Left colon (tissue), 2 donors: ENCODE measurements around the gene ATOH7. TPM values are rescaled to one million over a fixed set of nuclear protein-coding genes. Genes with fewer than 3 reads are reported as not detected.
"Not testable (repeated sequence)": the region's sequence is repeated elsewhere in the genome, so short reads cannot be mapped to it uniquely, and the experiment has no call there.

ENCODE experiments used
- ATAC-seq: fragments of 200-7000 bp; cut with Tn5 transposase; one replicate; pipeline ENCODE4 v1.9.1; 2020; ENCODE audit warnings: mild to moderate bottlenecking, moderate library complexity
- DNase-seq, 2 donors: peaks; one replicate each; pipeline ENCODE4 v3.0.0-alpha.2; 2020
- intact Hi-C, 2 donors: fragments of 100-400 bp; cut with DNase I in 1 of 2; cut with micrococcal nuclease in 1 of 2; formaldehyde crosslinking; loops; one replicate each; pipeline versions ENCODE4 v1.11.2 to v1.14.0; 2022; cut with DNase I, micrococcal nuclease
- total RNA-seq, 2 donors: library from RNA; stranded (reverse); fragmentation: NEBNext Ultra II Directional; extraction: Animal tissue kit (Norgen Biotek cat#: 25700); gene quantifications; one replicate each; pipeline ENCODE4 v1.2.1, GENCODE V29; 2021
- donor health status: DM: no; HTN: no; CAD: no.
- donor health status: DM: yes; HTN: yes; CAD: no.

Gene ATOH7
- total RNA-seq, 2 donors from 2014 or later = 0.22 TPM; not detected in 1

DNA sequence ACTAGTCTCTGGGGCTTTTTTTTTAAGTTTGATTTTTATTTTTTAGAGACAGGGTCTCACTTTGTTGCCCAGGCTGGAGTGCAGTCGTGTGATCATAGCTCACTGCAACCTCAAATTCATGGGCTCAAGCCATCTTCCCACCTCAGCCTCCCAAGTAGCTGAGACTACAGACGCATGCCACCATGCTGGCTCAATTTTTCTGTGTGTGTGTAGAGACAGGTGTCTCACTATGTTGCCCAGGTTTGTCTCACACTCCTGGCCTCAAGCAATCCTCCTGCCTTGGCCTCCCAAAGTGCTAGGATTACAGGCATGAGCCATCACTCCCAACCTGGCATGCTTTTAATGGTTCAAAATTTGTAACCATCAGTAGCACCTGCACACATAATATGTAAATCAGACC lies 36.1 kb downstream of the ATOH7 start:
- intact Hi-C loops, ATAC-seq, DNase-seq: not testable (repeated sequence)

DNA sequence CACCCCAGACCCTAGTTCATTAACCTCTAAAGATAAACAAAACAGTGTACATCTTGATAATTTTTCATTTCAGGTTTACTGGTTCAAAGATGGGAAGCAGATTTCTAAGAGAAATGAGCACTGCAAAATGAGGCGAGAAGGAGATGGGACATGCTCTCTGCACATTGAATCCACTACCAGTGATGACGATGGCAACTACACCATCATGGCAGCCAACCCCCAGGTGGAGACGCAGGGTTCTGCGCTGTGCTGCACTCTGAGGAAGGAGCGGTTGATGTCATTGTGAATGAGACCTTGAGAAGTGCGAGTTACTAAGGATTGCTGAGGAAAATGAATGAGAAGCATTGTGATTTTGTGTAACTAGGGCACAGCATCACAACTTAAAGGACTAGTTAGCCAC lies 37.6 kb downstream of the ATOH7 start:
- intact Hi-C loops = no loop called here
- no peak for DNase-seq

DNA sequence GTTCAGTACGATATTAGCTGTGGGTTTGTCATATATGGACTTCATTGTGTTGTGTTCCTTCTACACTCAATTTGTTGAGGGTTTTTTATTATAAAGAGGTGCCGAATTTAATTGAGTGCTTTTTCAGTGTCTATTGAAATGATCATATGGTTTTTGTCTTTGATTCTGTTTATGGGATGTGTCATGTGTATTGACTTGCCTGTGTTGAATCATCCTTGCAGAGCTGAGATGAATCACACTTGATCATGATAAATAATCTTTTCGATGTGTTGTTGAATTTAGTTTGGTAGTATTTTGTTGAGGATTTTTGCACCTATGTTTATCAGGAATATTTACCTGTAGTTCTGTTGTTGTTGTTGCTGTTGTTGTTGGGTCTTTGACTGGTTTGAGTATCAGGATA lies 39.8 kb downstream of the ATOH7 start:
- ATAC-seq (no peak), DNase-seq (no peak)
- intact Hi-C loops = no loop called here

More for the DNA sequence above, 37.6 kb downstream of the ATOH7 start:
- ATAC-seq = no peak

DNA sequence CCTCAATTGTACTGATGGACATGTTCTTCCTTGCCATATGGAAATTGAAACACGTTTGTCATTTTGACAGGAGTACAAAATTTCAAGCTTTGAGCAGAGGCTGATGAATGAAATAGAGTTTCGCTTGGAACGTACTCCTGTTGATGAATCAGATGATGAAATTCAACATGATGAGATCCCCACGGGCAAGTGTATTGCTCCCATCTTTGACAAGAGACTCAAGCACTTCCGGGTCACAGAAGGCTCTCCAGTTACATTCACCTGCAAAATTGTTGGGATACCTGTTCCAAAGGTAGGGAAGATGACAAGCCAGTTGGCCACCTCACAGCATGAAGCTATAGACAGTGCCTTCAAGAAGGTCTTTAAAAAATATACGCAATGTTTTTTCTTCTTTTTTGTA lies 43.1 kb downstream of the ATOH7 start:
- intact Hi-C loops = no loop called here
- ATAC-seq (no peak), DNase-seq (no peak)

DNA sequence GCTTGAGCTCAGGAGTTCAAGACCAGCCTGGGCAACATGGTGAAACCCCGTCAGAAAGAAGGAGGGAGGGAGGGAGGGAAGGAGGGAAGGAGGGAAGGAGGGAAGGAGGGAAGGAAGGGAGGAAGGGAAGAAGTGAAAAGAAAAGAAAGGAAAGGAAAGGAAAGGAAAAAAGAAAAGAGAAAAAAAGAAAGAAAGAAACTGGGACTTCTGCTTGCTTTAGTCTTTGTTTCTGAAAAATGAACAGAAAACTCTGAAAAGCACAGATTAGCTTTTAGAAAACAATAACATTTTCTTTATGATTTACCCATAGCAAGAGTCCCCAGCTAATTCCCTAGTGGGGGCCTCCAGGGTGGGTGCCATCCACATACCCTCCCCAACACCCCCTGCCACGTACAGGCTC lies 46.8 kb downstream of the ATOH7 start:
- intact Hi-C loops = no loop called here
- no peak for DNase-seq
- ATAC-seq = no peak

DNA sequence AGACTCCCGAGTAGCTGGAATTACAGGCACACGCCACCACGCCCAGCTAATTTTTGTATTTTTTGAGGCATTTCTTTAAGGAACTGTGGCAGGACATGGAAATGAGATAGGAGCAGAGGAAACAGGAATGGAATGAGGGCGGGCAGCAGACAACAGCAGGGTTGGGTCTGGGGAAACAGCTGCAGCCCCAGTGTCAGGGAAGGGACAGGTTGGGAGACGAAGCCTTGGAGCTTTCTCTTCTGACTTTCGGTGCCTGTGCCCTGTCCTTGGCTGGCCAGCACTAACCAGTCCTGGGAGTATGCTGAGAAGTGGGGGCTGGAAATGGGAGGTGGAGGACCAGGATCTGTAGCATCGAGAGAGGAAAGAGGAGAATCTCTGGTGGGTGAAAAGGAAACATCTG lies 47.4 kb downstream of the ATOH7 start:
- DNase-seq (no peak), ATAC-seq (no peak)
- intact Hi-C loops = no loop called here

Other genes starting within 250 kb of the ATOH7 start
- gene HERC4, start 156.8 kb downstream of the ATOH7 start, total RNA-seq = 10 to 100 TPM; 51.0 to 63.9 TPM
- gene MYPN, start 122.6 kb downstream of the ATOH7 start, total RNA-seq = 1 to 10 TPM in 1 of 2 donors, under 1 TPM in 1; 0.12 to 2.1 TPM
- gene HNRNPH3, start 100.0 kb upstream of the ATOH7 start, total RNA-seq = 10 to 100 TPM; 79.9 to 85.2 TPM
- 100 to 1,000 TPM in 1 of 2 donors, 10 to 100 TPM in 1; 76.8 to 113 TPM for gene PBLD, start 100.8 kb upstream of the ATOH7 start, total RNA-seq
- gene RUFY2, start 175.2 kb upstream of the ATOH7 start, total RNA-seq = 10 to 100 TPM; 21.1 to 22.7 TPM
- 1 to 10 TPM; 3.8 to 6.7 TPM for gene DNA2, start 239.9 kb upstream of the ATOH7 start, total RNA-seq